OCI-LY1 (cell line): ENCODE results near the gene MYO18A.

Source experiments
- H2AFZ ChIP-seq: fragments of 200-600 bp; sonication (generic), shearing (Covaris generic); 2 replicates; pipeline ENCODE4 v1.6.0; 2014; ENCODE audit warnings: antibody characterized with exemption, mild to moderate bottlenecking, low read length
- H3F3A ChIP-seq: fragments of 200-600 bp; sonication (generic), shearing (Covaris generic); 2 replicates; pipeline ENCODE4 v1.6.0; 2014; ENCODE audit warnings: mild to moderate bottlenecking, antibody characterized with exemption, low read length, moderate library complexity; ENCODE audit not compliant: insufficient read depth
- H3K27ac ChIP-seq: fragments of 200-600 bp; sonication (generic); 2 replicates; pipeline ENCODE4 v1.5.1; 2014; ENCODE audit warnings: low read length, mixed run types, mild to moderate bottlenecking, low read depth; ENCODE audit not compliant: poor library complexity, severe bottlenecking
- H3K27me3 ChIP-seq: fragments of 200-600 bp; sonication (generic); 2 replicates; pipeline ENCODE4 v1.6.0; 2014; ENCODE audit warnings: antibody characterized with exemption, mild to moderate bottlenecking, low read length, moderate library complexity; ENCODE audit not compliant: insufficient read depth
- H3K36me3 ChIP-seq: fragments of 200-600 bp; sonication (generic); 2 replicates; pipeline ENCODE4 v1.6.1; 2014; ENCODE audit warnings: mild to moderate bottlenecking, antibody characterized with exemption, low read length, moderate library complexity, mixed read lengths; ENCODE audit not compliant: insufficient read depth
- H3K4me1 ChIP-seq: fragments of 200-600 bp; sonication (generic); 2 replicates; pipeline ENCODE4 v1.5.1; 2014; ENCODE audit warnings: mild to moderate bottlenecking, low read length, moderate library complexity; ENCODE audit not compliant: insufficient read depth, severe bottlenecking
- H3K4me2 ChIP-seq: fragments of 200-600 bp; sonication (generic), shearing (Covaris generic); 2 replicates; pipeline ENCODE4 v1.6.1; 2014; ENCODE audit warnings: low read length
- H3K4me3 ChIP-seq: fragments of 200-600 bp; sonication (generic); 2 replicates; pipeline ENCODE4 v1.5.1; 2014; ENCODE audit warnings: low read length, low read depth, mild to moderate bottlenecking, mixed read lengths; ENCODE audit not compliant: poor library complexity, severe bottlenecking
- H3K79me2 ChIP-seq: fragments of 200-600 bp; shearing (Covaris generic); 2 replicates; pipeline ENCODE4 v1.6.1; 2016; ENCODE audit warnings: mixed run types, low read length, mixed read lengths; ENCODE audit not compliant: insufficient read depth
- H3K9ac ChIP-seq: fragments of 200-600 bp; sonication (generic), shearing (Covaris generic); 2 replicates; pipeline ENCODE4 v1.6.1; 2014; ENCODE audit warnings: mild to moderate bottlenecking, low read length, mixed read lengths
- H3K9me2 ChIP-seq: fragments of 200-600 bp; sonication (generic), shearing (Covaris generic); 2 replicates; pipeline ENCODE4 v1.6.1; 2014; ENCODE audit warnings: low read depth, mild to moderate bottlenecking, low read length, mixed read lengths
- H3K9me3 ChIP-seq: fragments of 200-600 bp; shearing (Covaris generic); 2 replicates; pipeline ENCODE4 v1.6.1; 2014; ENCODE audit warnings: low read length, mixed read lengths
- H4K20me1 ChIP-seq: fragments of 200-600 bp; sonication (generic), shearing (Covaris generic); 2 replicates; pipeline ENCODE4 v1.6.0; 2016; ENCODE audit warnings: mild to moderate bottlenecking, low read length; ENCODE audit not compliant: insufficient read depth
- EZH2 ChIP-seq: fragments of 200-600 bp; sonication (generic), shearing (Covaris generic); IDR thresholded peaks from 2 replicates; pipeline ENCODE4 v1.8.0; 2017; ENCODE audit warnings: borderline replicate concordance, mixed run types, mild to moderate bottlenecking, antibody characterized with exemption, low read length, moderate library complexity, mixed read lengths
- TF ChIP-seq, protein P1 (sequence below): fragments of 200-600 bp; sonication (generic), shearing (Covaris generic); IDR thresholded peaks from 2 replicates; pipeline ENCODE4 v1.5.1; 2017; ENCODE audit warnings: mild to moderate bottlenecking, antibody characterized with exemption, low read length, moderate library complexity, mixed read lengths

Gene MYO18A

DNA sequence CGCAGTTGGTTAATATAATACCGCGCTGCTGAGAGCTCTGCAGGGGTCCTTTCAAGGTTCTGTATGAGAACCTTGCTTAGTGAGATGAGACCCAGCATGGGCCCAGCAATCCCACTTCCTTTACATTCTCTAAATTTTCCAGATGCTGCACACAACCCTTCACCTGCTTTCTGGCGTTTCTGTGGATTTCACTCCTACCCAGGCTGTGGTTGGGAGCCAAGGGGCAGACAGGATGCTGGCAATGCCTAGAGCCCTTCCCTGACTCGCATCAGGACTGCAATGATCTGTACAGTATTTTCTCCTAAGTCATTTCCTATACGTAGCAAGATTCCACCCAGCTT, 147.4 kb downstream of the MYO18A start:
- Histone ChIP-seq H3K4me3 (no peak overlapping the region), H3K79me2 (no peaks in the 10 kb centered on the region), H3K4me1 (no peaks in the 10 kb centered on the region), H3F3A (no peaks in the 10 kb centered on the region), H2AFZ (no peak overlapping the region), H3K27me3 (peaks cover 12% of the 10 kb centered on the region; the same call in 1 of the 2 replicates), H3K9ac (no peak overlapping the region), H3K36me3 (no peaks in the 10 kb centered on the region; the same call in 1 of the 2 replicates), H4K20me1 (no peaks in the 10 kb centered on the region), H3K27ac (no peak overlapping the region), H3K9me3 (peaks cover 8% of the 10 kb centered on the region), H3K4me2 (no peak overlapping the region), H3K9me2 (no peaks in the 10 kb centered on the region)
- TF ChIP-seq, protein P1, sequence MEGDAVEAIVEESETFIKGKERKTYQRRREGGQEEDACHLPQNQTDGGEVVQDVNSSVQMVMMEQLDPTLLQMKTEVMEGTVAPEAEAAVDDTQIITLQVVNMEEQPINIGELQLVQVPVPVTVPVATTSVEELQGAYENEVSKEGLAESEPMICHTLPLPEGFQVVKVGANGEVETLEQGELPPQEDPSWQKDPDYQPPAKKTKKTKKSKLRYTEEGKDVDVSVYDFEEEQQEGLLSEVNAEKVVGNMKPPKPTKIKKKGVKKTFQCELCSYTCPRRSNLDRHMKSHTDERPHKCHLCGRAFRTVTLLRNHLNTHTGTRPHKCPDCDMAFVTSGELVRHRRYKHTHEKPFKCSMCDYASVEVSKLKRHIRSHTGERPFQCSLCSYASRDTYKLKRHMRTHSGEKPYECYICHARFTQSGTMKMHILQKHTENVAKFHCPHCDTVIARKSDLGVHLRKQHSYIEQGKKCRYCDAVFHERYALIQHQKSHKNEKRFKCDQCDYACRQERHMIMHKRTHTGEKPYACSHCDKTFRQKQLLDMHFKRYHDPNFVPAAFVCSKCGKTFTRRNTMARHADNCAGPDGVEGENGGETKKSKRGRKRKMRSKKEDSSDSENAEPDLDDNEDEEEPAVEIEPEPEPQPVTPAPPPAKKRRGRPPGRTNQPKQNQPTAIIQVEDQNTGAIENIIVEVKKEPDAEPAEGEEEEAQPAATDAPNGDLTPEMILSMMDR = no peak

DNA sequence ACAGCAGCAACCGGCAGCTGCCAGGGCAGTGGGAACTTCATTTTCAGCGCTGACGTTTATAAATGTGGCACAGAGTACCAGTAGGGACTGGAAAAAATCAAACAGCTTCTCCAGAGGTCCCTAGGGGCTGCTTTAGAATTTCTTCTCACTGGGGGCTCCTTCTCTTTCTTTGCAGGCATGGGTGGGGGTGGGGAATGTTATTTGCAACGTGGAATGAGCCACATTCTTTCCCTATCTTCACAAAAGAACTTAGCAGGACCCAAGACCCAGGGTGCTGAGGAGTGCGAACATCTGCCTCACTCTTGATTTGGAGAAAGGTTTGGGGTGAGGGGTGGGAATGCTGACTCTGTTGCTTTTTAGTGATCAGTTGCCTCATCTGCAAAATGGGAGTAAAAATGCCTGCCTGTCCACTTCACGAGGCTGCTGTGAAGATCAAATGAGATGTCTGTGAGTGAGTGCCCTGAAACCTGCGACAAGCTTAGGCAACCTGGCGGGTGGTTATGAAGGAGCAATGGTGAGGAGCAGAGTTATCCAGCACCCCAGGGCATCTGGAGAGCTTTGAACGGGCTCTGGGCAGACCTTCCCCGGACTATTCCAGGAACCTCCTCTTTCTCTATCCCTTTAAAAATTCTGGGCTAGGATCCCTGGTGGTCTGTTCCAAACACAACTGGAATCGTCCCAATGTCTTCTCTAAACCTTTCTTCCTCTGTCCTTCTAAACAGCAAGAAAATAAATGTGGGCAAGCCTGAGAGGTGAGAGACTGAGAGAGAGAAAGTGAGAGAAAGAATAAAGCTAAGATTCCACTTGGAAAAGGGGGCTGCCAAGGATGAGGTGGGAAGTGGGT, 148.0 kb downstream of the MYO18A start:
- H3K9ac ChIP-seq = no peak overlapping the region
- no peaks in the 10 kb centered on the region for H3F3A ChIP-seq
- H2AFZ ChIP-seq = no peak overlapping the region
- no peaks in the 10 kb centered on the region for H3K79me2 ChIP-seq
- H3K27ac ChIP-seq = no peak overlapping the region
- no peaks in the 10 kb centered on the region for H3K4me1 ChIP-seq
- TF ChIP-seq, protein P1 = no peak
- TF ChIP-seq EZH2 = no peak
- H3K36me3 ChIP-seq = no peaks in the 10 kb centered on the region; the same call in 1 of the 2 replicates
- H3K4me2 ChIP-seq = no peak overlapping the region
- no peaks in the 10 kb centered on the region for H4K20me1 ChIP-seq
- H3K9me3 ChIP-seq = peaks cover 8% of the 10 kb centered on the region
- H3K4me3 ChIP-seq = no peak overlapping the region
- no peaks in the 10 kb centered on the region for H3K9me2 ChIP-seq
- H3K27me3 ChIP-seq = peaks cover 12% of the 10 kb centered on the region; the same call in 1 of the 2 replicates

DNA sequence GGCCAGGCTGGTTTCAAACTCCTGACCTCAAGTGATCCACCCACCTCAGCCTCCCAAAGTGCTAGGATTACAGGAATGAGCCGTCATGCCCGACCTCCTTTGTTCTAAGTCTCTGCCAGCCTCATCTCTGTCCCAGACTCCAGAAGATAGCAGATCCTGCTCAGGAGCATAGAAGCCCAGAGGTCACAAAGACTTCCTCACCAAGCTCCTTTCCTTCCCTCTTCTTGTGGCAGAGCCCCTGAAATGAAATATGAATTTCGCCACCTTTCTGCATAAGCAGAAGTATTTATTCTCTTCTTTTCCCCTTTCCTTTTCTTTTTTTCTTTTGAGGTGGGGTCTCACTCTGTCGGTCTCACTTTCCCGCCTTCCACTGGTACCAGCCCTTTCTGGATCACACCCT, 148.7 kb downstream of the MYO18A start:
- Histone ChIP-seq H3K79me2 (no peaks in the 10 kb centered on the region), H3K36me3 (no peaks in the 10 kb centered on the region; the same call in 1 of the 2 replicates), H3K4me1 (no peaks in the 10 kb centered on the region), H3K9me3 (peaks cover 8% of the 10 kb centered on the region), H2AFZ (no peak overlapping the region), H3K4me2 (no peak overlapping the region), H3K4me3 (no peak overlapping the region), H3K9ac (no peak overlapping the region), H4K20me1 (no peaks in the 10 kb centered on the region), H3F3A (no peaks in the 10 kb centered on the region), H3K27ac (no peak overlapping the region), H3K9me2 (no peaks in the 10 kb centered on the region), H3K27me3 (peaks cover 12% of the 10 kb centered on the region; the same call in 1 of the 2 replicates)
- TF ChIP-seq, protein P1 = no peak
- no peak for TF ChIP-seq EZH2
